ENCODE measurements around the gene CCSAP.

- TF ChIP-seq CTCF (IDR thresholded peaks at IDR 0.05) (no peak), EZH2 (IDR thresholded peaks at IDR 0.05) (no peak), EZH2phosphoT487 (IDR thresholded peaks at IDR 0.05) (no peak)
Measured at GRCh38 chr1:229325401-229325800, 17.4 kb downstream of the CCSAP start.

Measured in neural progenitor cell (in vitro differentiated cells).